ENCODE measurements around the gene OLFML2A.

OLFML2A gene

DNA sequence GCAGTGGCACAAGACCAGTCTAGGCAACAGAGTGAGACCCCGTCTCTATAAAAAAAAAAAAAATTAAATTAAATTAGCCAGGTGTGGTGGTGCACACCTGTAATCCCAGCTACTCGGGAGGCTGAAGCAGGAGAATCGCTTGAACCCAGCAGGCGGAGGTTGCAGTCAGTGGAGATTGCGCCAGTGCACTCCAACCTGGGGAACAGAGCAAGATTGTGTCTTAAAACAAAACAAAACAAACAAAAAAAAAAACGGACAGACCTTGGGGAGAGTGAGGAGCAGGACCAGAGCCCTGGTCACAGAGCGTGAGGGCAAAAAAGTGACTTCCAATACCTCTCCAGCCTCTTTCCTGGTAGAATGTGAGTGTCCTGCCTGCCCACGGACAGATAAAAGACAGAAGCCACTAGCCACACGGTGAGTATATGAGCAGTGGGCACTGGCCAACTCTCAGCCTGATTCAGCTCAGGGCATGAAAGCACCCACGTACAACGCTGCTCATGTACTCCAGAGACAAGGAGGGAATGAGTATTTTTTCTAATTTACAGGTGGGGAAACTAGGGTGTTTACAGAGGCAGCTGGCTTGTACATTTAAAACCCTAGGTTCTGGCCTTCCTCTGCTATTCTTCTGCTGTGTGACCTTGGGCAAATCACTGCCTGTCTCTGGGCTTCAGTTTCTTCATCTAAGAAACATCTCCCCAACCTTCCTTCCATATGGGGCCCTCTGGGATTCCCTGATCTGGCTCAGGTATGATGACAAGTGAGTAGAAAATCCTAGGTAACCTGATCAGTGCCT, 1.8 kb downstream of the OLFML2A start:
- peak overlapping the region; percentile 34 to 42 for H3K18ac ChIP-seq (ENCODE audit: low read depth in 1 of 2, low read length in 2 of 2)
- peak overlapping the region; percentile 6 to 39 for H3K4ac ChIP-seq (ENCODE audit: low read depth in 1 of 2, low read length in 2 of 2)
- H3K27me3 ChIP-seq (ENCODE audit: control insufficient read depth in 1 of 2, insufficient read depth in 1 of 2, low read length in 2 of 2): no peaks in the 10 kb centered on the region
- H4K8ac ChIP-seq (ENCODE audit: low read length): no peak overlapping the region
- H3K27ac ChIP-seq (ENCODE audit: low read length, poor library complexity, severe bottlenecking): peak overlapping the region; percentile 95
- peak overlapping the region; percentile 88 for H2AK5ac ChIP-seq (ENCODE audit: low read length, severe bottlenecking)
- peak overlapping the region; percentile 67 for H3K9ac ChIP-seq (ENCODE audit: low read length)
- no peaks in the 10 kb centered on the region for H3K9me3 ChIP-seq (ENCODE audit: control insufficient read depth, low read length)
- peak overlapping the region in 1 of 2 experiments; percentile 58 for H3K4me3 ChIP-seq (ENCODE audit: insufficient read depth in 1 of 2, low read depth in 1 of 2, low read length in 2 of 2)
- DNase-seq: no peak
- H2BK12ac ChIP-seq (ENCODE audit: low read length in 2 of 2): peak overlapping the region; percentile 8 to 60
- no peak overlapping the region for H2BK5ac ChIP-seq (ENCODE audit: low read depth, low read length, poor library complexity, severe bottlenecking)
- H3K4me1 ChIP-seq (ENCODE audit: control insufficient read depth, insufficient read depth, low read depth, low read length): peaks cover 40% of the 10 kb centered on the region
- H3K36me3 ChIP-seq (ENCODE audit: control insufficient read depth in 1 of 2, insufficient read depth in 2 of 2, low read depth in 1 of 2, low read length in 2 of 2): no peaks in the 10 kb centered on the region
- no peak overlapping the region for H3K23ac ChIP-seq (ENCODE audit: low read length in 2 of 2)
- no peak overlapping the region for H2BK15ac ChIP-seq (ENCODE audit: low read depth, poor library complexity, severe bottlenecking)
- H4K91ac ChIP-seq (ENCODE audit: low read length): no peak overlapping the region
- H3K4me2 ChIP-seq (ENCODE audit: low read length, poor library complexity, severe bottlenecking): peak overlapping the region; percentile 30
- H2BK120ac ChIP-seq (ENCODE audit: low read depth, low read length): peak overlapping the region; percentile 6
- WGBS: 83% methylated on average over 10 of the region's 11 CpGs
- peaks cover 17% of the 10 kb centered on the region for H3K79me1 ChIP-seq (replicated peaks; ENCODE audit: low read length, poor library complexity, severe bottlenecking)
- H2AFZ ChIP-seq (ENCODE audit: low read depth, low read length): no peak overlapping the region
- no peak overlapping the region for H3K14ac ChIP-seq (ENCODE audit: low read length in 2 of 2)

DNA sequence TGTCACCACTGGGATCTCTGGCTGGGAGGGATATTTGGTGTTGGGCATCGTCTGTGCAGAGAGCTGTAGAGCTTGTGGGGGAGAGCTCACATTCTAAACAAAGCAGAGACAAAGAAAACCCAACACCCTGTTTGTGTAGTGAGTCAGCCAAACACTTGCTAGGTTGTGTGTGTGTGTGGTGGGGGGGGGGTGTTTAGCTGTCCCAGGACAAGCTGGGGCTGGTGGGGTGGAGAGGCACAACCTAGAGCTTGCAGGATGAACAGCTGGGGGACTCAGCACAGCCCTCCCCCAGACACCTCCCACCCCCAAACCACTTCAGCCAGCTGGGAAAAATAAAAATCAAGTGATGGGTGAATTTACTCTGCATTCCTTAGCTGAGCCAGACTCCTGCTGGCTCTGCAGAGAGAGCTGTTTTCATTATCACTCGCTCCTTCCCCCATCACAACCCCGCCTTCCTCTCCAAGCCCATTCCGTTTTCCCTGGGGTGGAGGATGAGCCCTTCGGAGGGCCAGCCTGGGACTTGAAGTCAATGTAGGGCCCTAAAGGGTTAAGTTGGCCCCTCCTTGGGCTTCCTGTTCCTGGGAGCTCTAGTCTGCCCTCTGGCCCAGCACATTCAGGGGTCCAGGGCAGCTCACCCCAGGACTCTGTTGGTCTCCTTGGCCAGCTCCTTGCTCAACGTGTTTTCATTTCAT, 2.6 kb downstream of the OLFML2A start:
- peak overlapping the region; percentile 75 for H3K4me2 ChIP-seq (ENCODE audit: low read length, poor library complexity, severe bottlenecking)
- peak overlapping the region in 1 of 2 experiments; percentile 58 for H3K4me3 ChIP-seq (ENCODE audit: insufficient read depth in 1 of 2, low read depth in 1 of 2, low read length in 2 of 2)
- H4K91ac ChIP-seq (ENCODE audit: low read length): no peak overlapping the region
- peak overlapping the region; percentile 34 to 42 for H3K18ac ChIP-seq (ENCODE audit: low read depth in 1 of 2, low read length in 2 of 2)
- peak overlapping the region; percentile 62 for H2BK15ac ChIP-seq (ENCODE audit: low read depth, poor library complexity, severe bottlenecking)
- H2BK120ac ChIP-seq (ENCODE audit: low read depth, low read length): peak overlapping the region; percentile 51
- H3K27ac ChIP-seq (ENCODE audit: low read length, poor library complexity, severe bottlenecking): peak overlapping the region; percentile 95
- peak overlapping the region; percentile 88 for H2AK5ac ChIP-seq (ENCODE audit: low read length, severe bottlenecking)
- peak; percentile 88 for DNase-seq
- peak overlapping the region; percentile 11 for H2BK5ac ChIP-seq (ENCODE audit: low read depth, low read length, poor library complexity, severe bottlenecking)
- H4K8ac ChIP-seq (ENCODE audit: low read length): peak overlapping the region; percentile 57
- no peak overlapping the region for H2AFZ ChIP-seq (ENCODE audit: low read depth, low read length)
- peaks cover 40% of the 10 kb centered on the region for H3K4me1 ChIP-seq (ENCODE audit: control insufficient read depth, insufficient read depth, low read depth, low read length)
- H2BK12ac ChIP-seq (ENCODE audit: low read length in 2 of 2): peak overlapping the region; percentile 59 to 61
- WGBS: 1% methylated on average over 5 of the region's 6 CpGs
- H3K27me3 ChIP-seq (ENCODE audit: control insufficient read depth in 1 of 2, insufficient read depth in 1 of 2, low read length in 2 of 2): no peaks in the 10 kb centered on the region
- no peak overlapping the region for H3K14ac ChIP-seq (ENCODE audit: low read length in 2 of 2)
- H3K4ac ChIP-seq (ENCODE audit: low read depth in 1 of 2, low read length in 2 of 2): peak overlapping the region; percentile 9 to 63
- no peak overlapping the region for H3K23ac ChIP-seq (ENCODE audit: low read length in 2 of 2)
- H3K9ac ChIP-seq (ENCODE audit: low read length): peak overlapping the region; percentile 69
- H3K36me3 ChIP-seq (ENCODE audit: control insufficient read depth in 1 of 2, insufficient read depth in 2 of 2, low read depth in 1 of 2, low read length in 2 of 2): no peaks in the 10 kb centered on the region
- H3K9me3 ChIP-seq (ENCODE audit: control insufficient read depth, low read length): no peaks in the 10 kb centered on the region
- peaks cover 17% of the 10 kb centered on the region for H3K79me1 ChIP-seq (replicated peaks; ENCODE audit: low read length, poor library complexity, severe bottlenecking)

DNA sequence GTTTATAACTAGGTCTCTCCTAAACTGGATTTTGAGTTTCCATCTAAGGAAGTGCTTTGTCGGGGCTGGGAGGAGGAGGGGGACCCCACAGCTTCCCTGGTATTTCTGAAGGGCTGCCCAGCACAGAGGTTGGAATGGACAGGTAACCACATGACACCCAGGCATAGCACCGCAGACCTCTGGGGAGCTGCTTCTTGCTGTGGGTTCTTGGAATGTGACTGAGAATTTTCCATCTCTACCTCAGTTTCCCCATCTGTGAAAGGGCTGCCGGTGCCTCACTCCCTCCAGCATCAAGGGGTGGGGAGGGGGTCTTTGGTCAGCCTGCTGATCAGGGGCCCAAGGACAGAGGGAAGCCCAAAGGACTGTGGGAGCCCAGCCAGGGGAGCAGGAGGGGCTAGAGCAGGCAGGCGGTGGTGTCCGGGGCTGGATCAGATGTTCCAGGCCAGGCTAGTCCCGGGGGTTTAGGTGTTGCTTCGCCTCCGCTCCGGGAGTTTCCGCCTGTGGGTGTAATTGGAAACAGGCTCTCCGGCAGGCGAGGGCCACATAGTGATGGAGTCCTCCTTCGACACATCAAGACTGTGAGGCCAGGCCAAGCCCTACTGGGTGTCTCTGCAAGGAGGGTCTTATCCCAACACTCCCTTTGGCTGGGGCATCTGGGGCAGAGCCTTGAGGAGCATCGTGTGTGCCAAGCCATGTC, 3.3 kb downstream of the OLFML2A start:
- no peak overlapping the region for H2BK5ac ChIP-seq (ENCODE audit: low read depth, low read length, poor library complexity, severe bottlenecking)
- H3K4me1 ChIP-seq (ENCODE audit: control insufficient read depth, insufficient read depth, low read depth, low read length): peaks cover 40% of the 10 kb centered on the region
- no peaks in the 10 kb centered on the region for H3K27me3 ChIP-seq (ENCODE audit: control insufficient read depth in 1 of 2, insufficient read depth in 1 of 2, low read length in 2 of 2)
- no peak overlapping the region for H3K14ac ChIP-seq (ENCODE audit: low read length in 2 of 2)
- H3K23ac ChIP-seq (ENCODE audit: low read length in 2 of 2): no peak overlapping the region
- H3K4ac ChIP-seq (ENCODE audit: low read depth in 1 of 2, low read length in 2 of 2): peak overlapping the region in 1 of 2 experiments; percentile 63
- H2AK5ac ChIP-seq (ENCODE audit: low read length, severe bottlenecking): peak overlapping the region; percentile 52
- H3K4me2 ChIP-seq (ENCODE audit: low read length, poor library complexity, severe bottlenecking): peak overlapping the region; percentile 75
- H3K9me3 ChIP-seq (ENCODE audit: control insufficient read depth, low read length): no peaks in the 10 kb centered on the region
- peak overlapping the region; percentile 69 for H3K9ac ChIP-seq (ENCODE audit: low read length)
- no peaks in the 10 kb centered on the region for H3K36me3 ChIP-seq (ENCODE audit: control insufficient read depth in 1 of 2, insufficient read depth in 2 of 2, low read depth in 1 of 2, low read length in 2 of 2)
- H2BK12ac ChIP-seq (ENCODE audit: low read length in 2 of 2): peak overlapping the region; percentile 59 to 61
- 79% methylated on average over 14 of the region's 14 CpGs for WGBS
- no peak overlapping the region for H2BK15ac ChIP-seq (ENCODE audit: low read depth, poor library complexity, severe bottlenecking)
- H4K8ac ChIP-seq (ENCODE audit: low read length): peak overlapping the region; percentile 57
- DNase-seq: no peak
- no peak overlapping the region for H2AFZ ChIP-seq (ENCODE audit: low read depth, low read length)
- H2BK120ac ChIP-seq (ENCODE audit: low read depth, low read length): no peak overlapping the region
- no peak overlapping the region for H4K91ac ChIP-seq (ENCODE audit: low read length)
- H3K4me3 ChIP-seq (ENCODE audit: insufficient read depth in 1 of 2, low read depth in 1 of 2, low read length in 2 of 2): peak overlapping the region in 1 of 2 experiments; percentile 51
- peak overlapping the region; percentile 95 for H3K27ac ChIP-seq (ENCODE audit: low read length, poor library complexity, severe bottlenecking)
- H3K18ac ChIP-seq (ENCODE audit: low read depth in 1 of 2, low read length in 2 of 2): peak overlapping the region; percentile 25 to 34
- H3K79me1 ChIP-seq (replicated peaks; ENCODE audit: low read length, poor library complexity, severe bottlenecking): peaks cover 17% of the 10 kb centered on the region
